Measurements from ENCODE around the gene KCNK3.

Gene KCNK3

DNA sequence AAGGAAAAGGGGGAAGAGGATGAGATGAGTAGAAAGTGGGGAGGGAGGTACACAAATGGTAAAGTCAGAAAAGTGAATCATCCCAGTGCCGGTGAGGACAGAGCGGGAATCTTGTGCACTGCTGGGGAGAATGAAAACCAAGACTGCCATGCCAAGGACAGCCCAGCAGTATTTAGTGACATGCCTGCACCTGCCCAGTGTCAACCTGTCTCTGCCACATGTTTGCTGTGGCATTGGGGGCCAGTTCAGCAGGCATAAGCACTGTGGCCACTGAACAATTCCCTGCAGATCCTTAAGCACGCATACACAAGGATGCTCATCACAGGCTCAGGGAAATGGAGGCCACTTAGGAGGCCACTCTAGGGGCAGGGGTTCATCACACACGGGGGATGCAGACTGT, 5.2 kb upstream of the KCNK3 start:
- peaks cover 36% of the 10 kb centered on the region for H3K27me3 ChIP-seq (ENCODE audit: low read depth)
- in situ Hi-C loops (cut with MboI; ENCODE audit: low sequenced_read_pairs): no loop called here
- H3K4me3 ChIP-seq: no peak overlapping the region
- no peak for DNase-seq (ENCODE audit: low spot score in 2 of 2)
- no peaks in the 10 kb centered on the region for H3K4me1 ChIP-seq
- no peaks in the 10 kb centered on the region for H3K36me3 ChIP-seq (replicated peaks)
- no peaks in the 10 kb centered on the region for H3K9me3 ChIP-seq

DNA sequence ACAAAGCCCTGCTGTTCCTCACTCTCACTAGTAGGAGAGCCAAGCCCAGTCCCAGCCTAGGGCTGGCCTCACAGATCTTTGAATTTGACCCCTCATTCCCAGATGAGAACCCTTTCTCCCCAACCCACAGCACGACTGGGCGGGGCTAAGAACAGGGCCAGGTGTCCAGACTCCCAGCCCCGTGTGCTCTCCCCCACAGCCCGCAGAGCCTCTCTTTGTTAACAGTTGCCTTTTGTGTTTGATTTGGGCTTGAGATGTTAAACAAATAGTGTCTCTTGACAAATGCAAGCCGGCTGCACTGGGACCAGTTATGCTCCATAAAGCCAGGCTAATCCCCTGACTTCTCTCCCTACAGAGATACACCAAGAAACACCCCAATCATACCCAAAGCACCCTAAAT, 4.7 kb upstream of the KCNK3 start:
- no peak for DNase-seq (ENCODE audit: low spot score in 2 of 2)
- Histone ChIP-seq H3K36me3 (replicated peaks) (no peaks in the 10 kb centered on the region), H3K9me3 (no peaks in the 10 kb centered on the region), H3K27me3 (ENCODE audit: low read depth) (peaks cover 36% of the 10 kb centered on the region), H3K4me1 (no peaks in the 10 kb centered on the region), H3K4me3 (no peak overlapping the region)
- in situ Hi-C loops (cut with MboI; ENCODE audit: low sequenced_read_pairs): no loop called here

DNA sequence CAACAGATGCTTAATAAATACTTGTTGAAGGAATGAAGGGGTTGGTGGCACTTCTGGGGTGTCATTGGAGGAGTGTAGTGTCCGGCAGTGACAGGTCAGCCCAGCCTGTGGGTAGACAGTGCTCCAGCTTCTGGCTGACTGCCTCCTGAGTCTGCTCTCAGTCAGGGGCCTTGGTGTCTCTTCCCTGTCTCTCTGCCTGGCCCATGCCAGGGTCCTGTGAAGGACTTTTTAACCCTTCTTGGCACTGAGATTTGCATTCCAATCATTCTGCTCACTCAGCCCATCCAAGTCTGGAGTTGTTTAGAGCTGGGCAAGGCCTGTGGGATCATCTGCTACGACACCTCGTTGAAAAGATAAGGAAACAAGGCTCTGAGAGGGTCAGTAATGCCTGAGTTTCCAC, 1.4 kb upstream of the KCNK3 start:
- Histone ChIP-seq H3K4me3 (no peak overlapping the region), H3K36me3 (replicated peaks) (no peaks in the 10 kb centered on the region), H3K4me1 (no peaks in the 10 kb centered on the region), H3K27me3 (ENCODE audit: low read depth) (peaks cover 50% of the 10 kb centered on the region), H3K9me3 (no peaks in the 10 kb centered on the region)
- DNase-seq (ENCODE audit: low spot score in 2 of 2): no peak
- in situ Hi-C loops (cut with MboI; ENCODE audit: low sequenced_read_pairs): no loop called here

DNA sequence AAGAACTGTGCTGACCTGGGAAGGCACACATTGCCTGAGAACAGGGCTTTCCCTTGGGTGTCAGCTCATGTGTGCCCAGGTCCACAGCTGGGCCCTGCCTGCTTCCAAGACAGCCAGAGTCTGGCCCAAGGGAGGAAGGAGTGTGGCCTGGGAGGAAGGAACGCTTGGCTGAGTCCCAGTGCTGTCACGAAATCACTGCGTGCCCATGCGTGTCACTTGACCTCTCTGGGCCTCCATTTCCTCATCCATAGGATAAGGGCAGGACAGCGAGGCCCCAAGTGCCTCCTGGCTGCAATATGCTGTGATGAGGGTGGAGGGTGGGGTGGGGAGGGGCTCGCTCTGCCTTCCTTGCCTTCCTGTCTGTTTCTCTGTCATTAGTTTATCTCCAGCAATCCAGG, 642 bp upstream of the KCNK3 start:
- Histone ChIP-seq H3K36me3 (replicated peaks) (no peaks in the 10 kb centered on the region), H3K27me3 (ENCODE audit: low read depth) (peaks cover 51% of the 10 kb centered on the region), H3K4me3 (no peak overlapping the region), H3K4me1 (no peaks in the 10 kb centered on the region), H3K9me3 (no peaks in the 10 kb centered on the region)
- no peak for DNase-seq (ENCODE audit: low spot score in 2 of 2)
- in situ Hi-C loops (cut with MboI; ENCODE audit: low sequenced_read_pairs): no loop called here

DNA sequence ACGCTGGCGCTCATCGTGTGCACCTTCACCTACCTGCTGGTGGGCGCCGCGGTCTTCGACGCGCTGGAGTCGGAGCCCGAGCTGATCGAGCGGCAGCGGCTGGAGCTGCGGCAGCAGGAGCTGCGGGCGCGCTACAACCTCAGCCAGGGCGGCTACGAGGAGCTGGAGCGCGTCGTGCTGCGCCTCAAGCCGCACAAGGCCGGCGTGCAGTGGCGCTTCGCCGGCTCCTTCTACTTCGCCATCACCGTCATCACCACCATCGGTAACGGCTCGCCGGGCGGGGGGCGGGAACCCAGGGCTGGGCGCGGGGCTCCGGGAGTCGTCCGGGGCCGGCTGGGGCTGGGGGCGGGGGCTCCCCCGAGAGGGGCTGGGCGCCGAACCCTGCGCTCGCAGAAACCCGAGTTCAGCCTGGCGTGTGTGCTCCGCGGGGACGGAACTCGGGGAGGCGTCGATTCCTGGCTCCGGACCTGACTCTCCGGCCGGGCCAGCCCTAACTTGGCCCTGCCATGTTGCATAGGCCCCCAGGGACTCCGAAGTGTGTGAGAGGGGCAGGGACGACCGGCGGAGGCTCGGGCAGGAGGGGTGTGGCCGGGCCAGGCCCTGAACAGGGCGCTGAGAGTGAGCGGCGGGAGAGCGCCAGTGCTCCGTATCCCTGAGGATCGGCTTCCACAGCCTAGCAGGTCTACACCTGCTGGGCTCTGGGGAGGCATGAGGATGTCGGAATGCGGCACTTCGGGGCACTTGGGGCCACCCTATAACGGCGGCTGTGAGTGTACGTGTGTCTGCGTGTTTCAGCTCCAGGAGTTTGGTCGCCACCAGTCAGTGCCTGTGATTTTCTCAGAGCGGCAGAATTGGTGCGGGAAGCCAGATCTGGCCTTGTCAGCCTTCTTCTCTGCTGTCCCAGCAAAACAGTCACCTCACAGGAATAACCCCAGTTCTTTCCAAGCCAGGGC, 651 bp downstream of the KCNK3 start:
- in situ Hi-C loops (cut with MboI; ENCODE audit: low sequenced_read_pairs): no loop called here
- peaks cover 51% of the 10 kb centered on the region for H3K27me3 ChIP-seq (ENCODE audit: low read depth)

DNA sequence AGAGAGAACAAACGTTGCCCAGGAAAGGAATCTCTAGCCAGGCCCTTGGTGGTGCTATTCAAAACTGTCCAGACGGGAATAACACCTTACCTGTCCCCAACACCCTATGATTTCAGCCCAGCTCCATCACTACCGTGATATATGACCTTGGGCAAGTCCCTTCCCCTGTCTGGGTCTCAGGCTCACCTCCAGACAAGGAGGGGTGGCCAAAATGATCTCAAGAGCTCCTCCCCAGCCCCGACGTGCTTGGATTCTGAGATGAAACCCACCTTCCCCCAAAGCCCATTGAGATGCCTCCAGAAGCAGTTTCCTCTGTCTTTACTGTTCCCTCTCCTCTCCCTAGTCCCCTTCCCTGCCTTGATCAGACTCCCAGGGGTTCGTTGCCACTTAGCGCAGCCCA, 1.5 kb downstream of the KCNK3 start:
- Histone ChIP-seq H3K27me3 (ENCODE audit: low read depth) (peaks cover 54% of the 10 kb centered on the region), H3K36me3 (replicated peaks) (no peaks in the 10 kb centered on the region), H3K4me3 (no peak overlapping the region), H3K4me1 (no peaks in the 10 kb centered on the region), H3K9me3 (no peaks in the 10 kb centered on the region)
- no peak for DNase-seq (ENCODE audit: low spot score in 2 of 2)
- in situ Hi-C loops (cut with MboI; ENCODE audit: low sequenced_read_pairs): no loop called here

More for the DNA sequence above, 651 bp downstream of the KCNK3 start:
- no peaks in the 10 kb centered on the region for H3K4me1 ChIP-seq
- H3K9me3 ChIP-seq: no peaks in the 10 kb centered on the region
- DNase-seq (ENCODE audit: low spot score in 2 of 2): peak in 1 of 2 experiments; percentile 32
- H3K4me3 ChIP-seq: no peak overlapping the region
- no peaks in the 10 kb centered on the region for H3K36me3 ChIP-seq (replicated peaks)

DNA sequence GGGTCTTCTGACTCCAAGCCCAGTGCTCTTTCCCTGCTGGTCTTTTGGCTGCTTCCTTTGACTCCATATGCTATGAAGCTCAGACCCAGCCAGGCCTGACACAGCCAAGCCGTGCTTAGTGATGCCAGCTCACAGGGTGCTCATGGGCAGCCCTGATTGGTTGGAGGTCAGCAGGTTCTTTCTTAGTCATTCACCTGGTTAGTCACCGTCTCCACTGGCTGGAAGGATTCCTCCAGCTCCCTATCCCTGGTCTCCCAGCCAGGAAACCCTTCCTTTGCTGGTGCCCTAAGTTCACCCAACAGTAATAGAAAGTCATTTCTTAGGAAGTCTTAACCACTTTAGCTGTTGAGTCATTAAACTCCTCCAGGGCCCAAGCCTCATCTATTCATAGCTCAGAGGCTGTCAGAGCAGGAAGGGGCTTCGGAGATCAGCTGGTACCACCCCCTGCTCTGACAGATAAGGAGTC, 3.9 kb downstream of the KCNK3 start:
- DNase-seq (ENCODE audit: low spot score in 2 of 2): no peak
- no peaks in the 10 kb centered on the region for H3K4me1 ChIP-seq
- in situ Hi-C loops (cut with MboI; ENCODE audit: low sequenced_read_pairs): no loop called here

DNA sequence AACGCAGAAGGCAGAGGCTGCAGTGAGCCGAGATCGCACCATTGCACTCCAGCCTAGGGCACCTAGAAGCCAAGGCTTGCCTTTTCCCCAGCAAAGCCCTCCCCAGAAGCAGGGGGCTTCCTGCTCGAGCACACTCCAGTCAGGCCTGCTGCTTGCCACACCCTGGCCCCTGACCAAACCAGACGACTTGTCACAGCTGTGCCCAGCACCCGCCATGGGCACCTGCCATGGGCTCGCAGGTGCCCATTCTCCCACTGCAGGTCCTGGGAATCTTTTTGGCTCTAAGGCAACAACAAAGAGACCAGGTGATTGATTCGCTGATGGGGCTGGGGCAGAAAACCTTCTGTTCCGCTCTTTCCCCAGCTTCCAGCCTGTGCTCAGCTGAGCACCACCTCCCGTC, 4.9 kb downstream of the KCNK3 start:
- no peak overlapping the region for H3K4me3 ChIP-seq
- DNase-seq (ENCODE audit: low spot score in 2 of 2): no peak
- no peaks in the 10 kb centered on the region for H3K9me3 ChIP-seq
- peaks cover 77% of the 10 kb centered on the region for H3K27me3 ChIP-seq (ENCODE audit: low read depth)
- H3K36me3 ChIP-seq (replicated peaks): no peaks in the 10 kb centered on the region
- H3K4me1 ChIP-seq: no peaks in the 10 kb centered on the region
- in situ Hi-C loops (cut with MboI; ENCODE audit: low sequenced_read_pairs): no loop called here

More for the DNA sequence above, 3.9 kb downstream of the KCNK3 start:
- Histone ChIP-seq H3K36me3 (replicated peaks) (no peaks in the 10 kb centered on the region), H3K27me3 (ENCODE audit: low read depth) (peaks cover 77% of the 10 kb centered on the region), H3K4me3 (no peak overlapping the region), H3K9me3 (no peaks in the 10 kb centered on the region)

DNA sequence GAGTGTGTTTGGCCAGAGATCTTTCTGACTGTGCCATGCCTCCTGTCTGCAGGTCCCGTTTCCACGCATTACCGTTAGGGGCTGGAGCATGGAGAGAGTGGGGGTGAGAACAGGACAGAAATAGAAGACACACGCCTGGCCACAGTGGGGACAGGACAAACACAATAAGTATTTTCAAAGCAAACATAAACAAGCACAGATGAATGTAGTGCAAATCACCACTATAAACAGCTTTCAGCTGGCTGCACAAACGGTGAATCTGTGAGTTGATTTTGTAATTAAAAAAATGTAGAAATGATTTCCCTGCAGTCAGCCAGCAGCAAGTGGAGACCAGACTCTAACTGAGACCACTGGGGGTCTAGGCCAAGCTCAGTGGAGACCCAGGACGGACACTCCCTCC, 6.8 kb downstream of the KCNK3 start:
- no peaks in the 10 kb centered on the region for H3K36me3 ChIP-seq (replicated peaks)
- in situ Hi-C loops (cut with MboI; ENCODE audit: low sequenced_read_pairs): no loop called here
- no peak for DNase-seq (ENCODE audit: low spot score in 2 of 2)
- H3K4me3 ChIP-seq: no peak overlapping the region
- H3K4me1 ChIP-seq: no peaks in the 10 kb centered on the region
- no peaks in the 10 kb centered on the region for H3K9me3 ChIP-seq
- H3K27me3 ChIP-seq (ENCODE audit: low read depth): peaks cover 70% of the 10 kb centered on the region

DNA sequence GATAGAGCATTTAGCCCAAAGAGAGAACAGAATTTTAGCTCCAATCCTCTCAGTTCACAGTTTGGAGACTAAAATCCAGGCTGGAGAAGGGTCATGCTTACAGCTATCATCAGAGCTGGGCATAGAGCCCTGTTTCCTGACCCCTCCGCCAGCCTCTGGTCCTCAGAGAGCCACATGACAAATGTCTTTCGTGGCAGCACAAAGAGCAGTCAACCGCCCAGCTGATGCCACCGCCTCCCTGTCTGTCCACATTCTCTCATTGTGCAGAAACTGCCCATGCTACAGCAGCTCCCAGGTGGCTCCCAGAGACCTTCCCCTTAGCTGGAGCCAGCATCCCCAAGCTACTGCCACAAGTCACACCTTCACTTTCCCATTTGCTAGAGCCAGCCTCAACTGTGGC, 7.6 kb downstream of the KCNK3 start:
- in situ Hi-C loops (cut with MboI; ENCODE audit: low sequenced_read_pairs): no loop called here
- H3K36me3 ChIP-seq (replicated peaks): no peaks in the 10 kb centered on the region
- no peak for DNase-seq (ENCODE audit: low spot score in 2 of 2)

DNA sequence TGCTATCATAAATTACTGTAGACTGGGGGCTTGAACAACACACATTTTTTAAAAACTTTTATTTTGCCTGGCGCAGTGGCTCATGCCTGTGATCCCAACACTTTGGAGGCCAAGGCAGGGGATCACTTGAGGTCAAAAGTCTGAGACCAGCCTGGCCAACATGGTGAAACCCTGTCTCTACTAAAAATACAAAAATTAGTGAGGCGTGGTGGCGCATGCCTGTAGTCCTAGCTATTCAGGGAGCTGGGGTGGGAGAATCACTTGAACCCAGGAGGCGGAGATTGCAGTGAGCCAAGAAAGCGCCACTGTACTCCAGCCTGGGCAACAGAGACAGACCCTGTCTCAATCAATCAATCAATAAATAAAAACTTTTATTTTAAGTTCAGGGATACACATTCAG, 9.1 kb downstream of the KCNK3 start:
- in situ Hi-C loops (cut with MboI; ENCODE audit: low sequenced_read_pairs): no loop called here
- no peak for DNase-seq (ENCODE audit: low spot score in 2 of 2)
- Histone ChIP-seq H3K36me3 (replicated peaks) (no peaks in the 10 kb centered on the region), H3K4me3 (no peak overlapping the region), H3K27me3 (ENCODE audit: low read depth) (peaks cover 54% of the 10 kb centered on the region), H3K4me1 (no peaks in the 10 kb centered on the region), H3K9me3 (no peaks in the 10 kb centered on the region)

More for the DNA sequence above, 7.6 kb downstream of the KCNK3 start:
- Histone ChIP-seq H3K4me3 (no peak overlapping the region), H3K9me3 (no peaks in the 10 kb centered on the region), H3K27me3 (ENCODE audit: low read depth) (peaks cover 63% of the 10 kb centered on the region), H3K4me1 (no peaks in the 10 kb centered on the region)

DNA sequence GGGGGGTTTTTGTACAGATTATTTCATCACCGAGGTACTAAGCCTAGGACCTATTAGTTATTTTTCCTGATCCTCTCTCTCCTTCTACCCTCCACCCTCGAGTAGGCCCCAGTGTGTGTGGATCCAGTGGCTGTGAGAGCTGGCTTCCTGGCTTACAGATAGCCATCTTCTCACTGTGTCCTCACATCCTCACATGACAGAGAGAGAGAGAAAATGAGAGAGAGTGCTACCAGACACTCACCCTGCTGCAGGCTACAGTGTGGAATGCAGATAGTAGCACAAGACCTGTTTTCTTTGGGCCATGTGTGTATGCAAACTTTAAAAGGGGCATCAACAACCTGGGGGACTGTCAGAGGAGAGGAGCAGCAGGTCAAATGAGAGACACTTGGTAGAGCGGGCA, 9.5 kb downstream of the KCNK3 start:
- no peak for DNase-seq (ENCODE audit: low spot score in 2 of 2)
- Histone ChIP-seq H3K36me3 (replicated peaks) (no peaks in the 10 kb centered on the region), H3K27me3 (ENCODE audit: low read depth) (peaks cover 52% of the 10 kb centered on the region), H3K4me1 (no peaks in the 10 kb centered on the region), H3K4me3 (no peak overlapping the region), H3K9me3 (no peaks in the 10 kb centered on the region)
- in situ Hi-C loops (cut with MboI; ENCODE audit: low sequenced_read_pairs): no loop called here

DNA sequence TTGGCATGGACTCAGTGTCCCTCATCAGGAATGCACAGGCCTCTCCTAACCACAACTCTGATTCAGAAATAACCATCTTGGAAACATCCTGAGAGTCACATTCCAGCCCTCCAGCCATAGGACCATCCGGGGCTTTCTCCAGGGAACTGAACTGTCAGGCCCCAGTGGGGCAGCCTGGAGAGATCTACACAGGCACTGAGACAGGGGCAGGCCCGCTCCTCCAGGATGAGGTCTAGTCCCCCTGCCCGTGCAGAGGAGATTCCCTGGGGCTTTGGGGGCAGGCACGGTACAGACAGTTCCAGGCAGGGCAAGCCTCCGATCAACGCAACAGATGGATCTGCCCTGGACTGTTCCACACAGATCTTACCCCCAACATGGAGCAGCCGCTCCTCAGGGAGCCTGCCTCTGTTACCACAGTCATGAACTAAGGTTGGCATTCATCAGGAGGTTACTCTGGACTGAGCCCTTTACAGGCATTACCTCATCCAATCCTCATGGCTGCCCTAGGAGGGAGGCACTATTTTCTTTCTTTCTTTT, 12.0 kb downstream of the KCNK3 start:
- H3K4me1 ChIP-seq: no peaks in the 10 kb centered on the region
- H3K9me3 ChIP-seq: no peaks in the 10 kb centered on the region
- in situ Hi-C loops (cut with MboI; ENCODE audit: low sequenced_read_pairs): no loop called here
- no peaks in the 10 kb centered on the region for H3K36me3 ChIP-seq (replicated peaks)
- H3K27me3 ChIP-seq (ENCODE audit: low read depth): peaks cover 33% of the 10 kb centered on the region
- DNase-seq (ENCODE audit: low spot score in 2 of 2): no peak
- H3K4me3 ChIP-seq: no peak overlapping the region

DNA sequence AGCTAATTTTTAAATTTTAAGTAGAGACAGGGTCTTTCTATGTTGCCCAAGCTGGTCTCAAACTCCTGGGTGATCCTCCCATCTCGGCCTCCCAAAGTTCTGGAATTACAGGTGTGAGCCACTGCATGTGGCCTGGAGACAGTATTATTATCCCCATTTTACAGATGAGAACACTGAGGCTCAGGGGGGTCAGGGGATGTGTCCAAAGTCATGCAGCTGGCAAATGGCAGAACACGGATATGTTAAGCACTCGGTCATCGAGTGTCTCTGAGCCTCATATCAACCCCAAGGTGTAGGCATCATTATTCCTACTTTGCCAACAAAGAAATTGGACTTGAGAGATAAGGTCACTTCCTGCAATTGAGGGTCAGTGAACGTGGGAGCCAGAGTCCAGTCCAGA, 12.6 kb downstream of the KCNK3 start:
- H3K9me3 ChIP-seq: no peaks in the 10 kb centered on the region

More for the DNA sequence above, 12.6 kb downstream of the KCNK3 start:
- no peaks in the 10 kb centered on the region for H3K36me3 ChIP-seq (replicated peaks)
- in situ Hi-C loops (cut with MboI; ENCODE audit: low sequenced_read_pairs): no loop called here
- H3K4me3 ChIP-seq: no peak overlapping the region
- peaks cover 27% of the 10 kb centered on the region for H3K27me3 ChIP-seq (ENCODE audit: low read depth)
- H3K4me1 ChIP-seq: no peaks in the 10 kb centered on the region
- no peak for DNase-seq (ENCODE audit: low spot score in 2 of 2)
